Stomach (tissue), 9 donors: Measurements from ENCODE around the gene UCKL1. TPM values are rescaled to one million over a fixed set of nuclear protein-coding genes. Genes with fewer than 3 reads are reported as not detected.

ENCODE experiments used
- DNase-seq, 2 donors: peaks; one replicate each; pipeline versions ENCODE4 v3.0.0 to v3.0.0-alpha.2; 2013 to 2019
- H3K27ac ChIP-seq, 5 donors: fragments of 200-600 bp in 4 of 5; sonication (generic) in 4 of 5; one replicate each; pipeline ENCODE4 v1.5.1; 2013 to 2019; ENCODE audit warnings: mild to moderate bottlenecking in 1 of 5, moderate library complexity in 1 of 5
- H3K27me3 ChIP-seq, 3 donors: fragments of 200-600 bp; sonication (generic); one replicate each; pipeline ENCODE4 v1.5.1; 2017 to 2019; ENCODE audit warnings: mixed run types in 1 of 3
- H3K36me3 ChIP-seq, 4 donors: fragments of 200-600 bp; sonication (generic); 1 replicate in 3 of 4; 2 replicates in 1 of 4; pipeline ENCODE4 v1.5.1; 2016 to 2019
- H3K4me1 ChIP-seq, 4 donors: fragments of 200-600 bp; sonication (generic); one replicate each; pipeline ENCODE4 v1.5.1; 2016 to 2019
- H3K4me3 ChIP-seq, 4 donors: fragments of 200-600 bp; sonication (generic) in 3 of 4; one replicate each; pipeline ENCODE4 v1.5.1; 2016 to 2019; ENCODE audit warnings: mild to moderate bottlenecking in 1 of 4
- H3K9me3 ChIP-seq, 4 donors: fragments of 200-600 bp; sonication (generic); one replicate each; pipeline ENCODE4 v1.5.1; 2016 to 2019
- CTCF ChIP-seq, 7 experiments: fragments of 450-650 bp in 4 of 7; fragments of 200-600 bp in 3 of 7; sonication (generic) in 3 of 7; IDR thresholded peaks; one replicate each; pipeline ENCODE4 v1.5.1; 2016 to 2019; ENCODE audit warnings: antibody characterized with exemption in 7 of 7, control low read depth in 2 of 7, mild to moderate bottlenecking in 1 of 7
- EP300 ChIP-seq: sonication (generic); formaldehyde crosslinking; IDR thresholded peaks from one replicate; pipeline ENCODE4 v1.6.1; 2017; ENCODE audit warnings: antibody characterized with exemption
- POLR2A ChIP-seq, 4 donors: fragments of 450-650 bp; IDR thresholded peaks; one replicate each; pipeline ENCODE4 v1.6.1; 2016; ENCODE audit warnings: antibody characterized with exemption in 4 of 4, control low read depth in 2 of 4, mild to moderate bottlenecking in 1 of 4, moderate library complexity in 1 of 4
- POLR2AphosphoS5 ChIP-seq, 3 donors: sonication (generic); formaldehyde crosslinking; IDR thresholded peaks; one replicate each; pipeline ENCODE4 v1.6.1; 2016; ENCODE audit warnings: antibody characterized with exemption in 3 of 3
- WGBS, 5 donors: extraction: QIAGEN DNeasy Blood & Tissue Kit in 3 of 5; methylation state at CpG; one replicate each; pipeline versions ENCODE4 v1.1.5 to v1.1.7; 2013 to 2018; 5-methylcytosine and 5-hydroxymethylcytosine counted together
- intact Hi-C: fragments of 100-400 bp; cut with DNase I; formaldehyde crosslinking; loops from one replicate; pipeline ENCODE4 v1.15.1; 2023; ENCODE audit warnings: low total_unique reads
- polyA plus RNA-seq, 3 donors: library from polyadenylated mRNA; stranded (reverse); fragments of 200-250 nt; gene quantifications; one replicate each; pipeline ENCODE4 v1.2.3, GENCODE V29; 2013
- total RNA-seq, 5 donors: library from RNA; depleted of rRNA; stranded (reverse); fragments of >200 nt; gene quantifications; one replicate each; pipeline versions ENCODE4 v1.1.0 to v1.2.3, GENCODE V29; 2014 to 2016
- donor health status: healthy with polysubstance abuse.
- donor health status: Bipolar disorder and iron deficiency.
- donor health status: healthy.

Gene UCKL1
- total and polyA plus RNA-seq, 8 donors: 17.7 to 107 (median 32.2) TPM

GRCh38 chr20:63895952-63896263 is 60.3 kb downstream of the UCKL1 start:
- H3K27me3 ChIP-seq: no peaks in the 10 kb centered on the region
- intact Hi-C loops: no loop called here
- peak overlapping the region; percentile 87 to 95 (median 89) for H3K27ac ChIP-seq
- 0 to 2% (median 1%) methylated on average over 5 of the region's 5 CpGs for WGBS, 5 donors
- peak overlapping the region; percentile 61 to 73 (median 69) for H3K4me3 ChIP-seq
- peak in 1 of 2 donors; percentile 48 for DNase-seq
- no peaks in the 10 kb centered on the region for H3K9me3 ChIP-seq
- H3K36me3 ChIP-seq: peaks cover 2 to 14% (median 11%) of the 10 kb centered on the region in 4 donors
- peaks cover 38 to 64% (median 56%) of the 10 kb centered on the region in 4 donors for H3K4me1 ChIP-seq
- TF ChIP-seq EP300: no peak
- no peak for TF ChIP-seq POLR2A (IDR thresholded peaks at IDR 0.05)
- TF ChIP-seq CTCF (IDR thresholded peaks at IDR 0.05): no peak
- TF ChIP-seq POLR2AphosphoS5 (IDR thresholded peaks at IDR 0.05): no peak

GRCh38 chr20:63895202-63895951 is 60.8 kb downstream of the UCKL1 start:
- Histone ChIP-seq H3K27me3 (no peaks in the 10 kb centered on the region), H3K9me3 (no peaks in the 10 kb centered on the region), H3K27ac (peak overlapping the region; percentile 81 to 95 (median 88)), H3K4me3 (peak overlapping the region; percentile 61 to 73 (median 69)), H3K36me3 (peaks cover 6 to 19% (median 17%) of the 10 kb centered on the region in 4 donors), H3K4me1 (peaks cover 38 to 60% (median 53%) of the 10 kb centered on the region in 4 donors)
- peak in 1 of 2 donors; percentile 22 for DNase-seq
- 0 to 1% (median 1%) methylated on average over 19 to 70 of the region's 87 CpGs for WGBS, 5 donors
- intact Hi-C loops: no loop called here
- TF ChIP-seq POLR2A (IDR thresholded peaks at IDR 0.05): no peak
- no peak for TF ChIP-seq EP300
- TF ChIP-seq POLR2AphosphoS5 (IDR thresholded peaks at IDR 0.05): no peak
- TF ChIP-seq CTCF (IDR thresholded peaks at IDR 0.05): no peak

GRCh38 chr20:63894358-63895201 is 61.6 kb downstream of the UCKL1 start, which contains the start of gene DNAJC5:
DNAJC5 (plus strand) TSS chr20:63895126; CDS start chr20:63928346, 33,220 bp downstream.
- Histone ChIP-seq H3K9me3 (no peaks in the 10 kb centered on the region), H3K4me3 (peak within 1 kb of the TSS; percentile 61 to 73 (median 69)), H3K36me3 (peaks cover 14 to 27% (median 25%) of the 10 kb centered on the region in 4 donors), H3K27me3 (no peaks in the 10 kb centered on the region), H3K4me1 (peaks cover 38 to 59% (median 47%) of the 10 kb centered on the region in 4 donors), H3K27ac (peak within 1 kb of the TSS; percentile 81 to 95 (median 88))
- intact Hi-C loops: no loop called here
- TF ChIP-seq POLR2A (IDR thresholded peaks at IDR 0.05) (no peak), CTCF (IDR thresholded peaks at IDR 0.05) (no peak), EP300 (no peak), POLR2AphosphoS5 (IDR thresholded peaks at IDR 0.05) (peak; percentile 64 to 92 (median 81))
- DNase-seq: peak; percentile 98
- WGBS, 5 donors: 1 to 4% (median 3%) methylated on average over 38 to 82 of the region's 82 CpGs

GRCh38 chr20:63893999-63894357 is 62.2 kb downstream of the UCKL1 start:
- 20 to 32% (median 22%) methylated on average over 6 of the region's 6 CpGs for WGBS, 5 donors
- no peak for TF ChIP-seq POLR2AphosphoS5 (IDR thresholded peaks at IDR 0.05)
- TF ChIP-seq EP300: no peak
- no peak for TF ChIP-seq CTCF (IDR thresholded peaks at IDR 0.05)
- TF ChIP-seq POLR2A (IDR thresholded peaks at IDR 0.05): no peak
- no peak for DNase-seq
- peak overlapping the region; percentile 61 to 73 (median 69) for H3K4me3 ChIP-seq
- H3K27me3 ChIP-seq: no peaks in the 10 kb centered on the region
- H3K9me3 ChIP-seq: no peaks in the 10 kb centered on the region
- H3K36me3 ChIP-seq: peaks cover 16 to 33% (median 31%) of the 10 kb centered on the region in 4 donors
- H3K4me1 ChIP-seq: peaks cover 35 to 55% (median 43%) of the 10 kb centered on the region in 4 donors
- peak overlapping the region; percentile 68 to 95 (median 81) for H3K27ac ChIP-seq
- intact Hi-C loops: no loop called here
